ENCODE measurements around the gene NSD2.

- no peak for TF ChIP-seq EP300 (IDR thresholded peaks at IDR 0.05)
- no peak for TF ChIP-seq CTCF (IDR thresholded peaks at IDR 0.05)
- no peak for TF ChIP-seq POLR2A (IDR thresholded peaks at IDR 0.05)
Measured at GRCh38 chr4:1978226-1978625, 107.0 kb downstream of the NSD2 start.

Measured in ovary (tissue), 3 donors.